GM18498 (cell line): ENCODE results near the gene MLLT1.
A peak's percentile ranks its signal among the peaks of the same experiment; 100 is the strongest.

Source experiments
- ATAC-seq: cut with Tn5 transposase; IDR thresholded peaks from one replicate; pipeline ENCODE4 v1.9.1; 2021; ENCODE audit warnings: mild to moderate bottlenecking, moderate library complexity; ENCODE audit not compliant: unreplicated experiment

Gene MLLT1

DNA sequence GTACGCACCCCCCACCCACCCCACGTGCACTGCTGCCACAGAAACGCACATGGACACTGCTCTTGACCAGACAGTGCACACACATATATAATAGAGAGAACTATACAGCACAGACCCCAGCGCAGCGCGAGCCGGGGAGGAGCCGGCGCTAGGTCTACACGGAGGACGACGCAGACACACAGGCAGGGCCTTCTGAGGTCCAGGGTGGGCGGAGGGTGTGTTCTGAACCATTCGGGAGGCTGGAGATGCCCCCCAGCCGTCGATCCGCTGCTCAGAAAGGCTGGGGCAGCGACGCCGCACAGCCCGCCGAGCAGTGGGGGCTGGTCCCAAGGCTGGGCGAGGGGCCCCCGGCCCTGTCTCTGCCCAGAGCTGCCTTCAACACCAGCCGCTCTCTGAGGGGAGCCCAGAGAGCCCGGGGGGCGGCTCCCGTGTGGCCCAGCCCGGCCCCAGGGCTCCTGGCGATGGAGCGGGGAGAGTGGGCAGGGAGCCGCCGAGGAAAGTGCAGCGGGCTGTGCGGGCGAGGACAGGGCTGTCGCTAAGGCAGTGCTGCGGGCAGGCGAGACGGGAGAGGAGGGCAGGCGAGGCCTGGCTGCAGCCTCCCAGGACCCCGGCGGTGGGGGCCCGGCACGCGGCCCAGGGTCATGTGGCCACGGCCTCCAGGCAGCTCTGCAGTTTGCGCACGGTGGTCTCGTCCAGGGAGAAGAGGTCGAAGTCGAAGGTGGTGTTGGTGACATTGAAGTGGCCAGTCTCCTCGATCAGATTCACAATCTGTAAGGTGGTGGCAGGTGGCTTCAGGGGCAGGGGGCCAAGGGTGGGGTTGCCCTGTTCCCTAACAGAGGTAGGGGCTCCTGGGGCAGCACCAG, 67.1 kb downstream of the MLLT1 start:
- ATAC-seq: no peak

DNA sequence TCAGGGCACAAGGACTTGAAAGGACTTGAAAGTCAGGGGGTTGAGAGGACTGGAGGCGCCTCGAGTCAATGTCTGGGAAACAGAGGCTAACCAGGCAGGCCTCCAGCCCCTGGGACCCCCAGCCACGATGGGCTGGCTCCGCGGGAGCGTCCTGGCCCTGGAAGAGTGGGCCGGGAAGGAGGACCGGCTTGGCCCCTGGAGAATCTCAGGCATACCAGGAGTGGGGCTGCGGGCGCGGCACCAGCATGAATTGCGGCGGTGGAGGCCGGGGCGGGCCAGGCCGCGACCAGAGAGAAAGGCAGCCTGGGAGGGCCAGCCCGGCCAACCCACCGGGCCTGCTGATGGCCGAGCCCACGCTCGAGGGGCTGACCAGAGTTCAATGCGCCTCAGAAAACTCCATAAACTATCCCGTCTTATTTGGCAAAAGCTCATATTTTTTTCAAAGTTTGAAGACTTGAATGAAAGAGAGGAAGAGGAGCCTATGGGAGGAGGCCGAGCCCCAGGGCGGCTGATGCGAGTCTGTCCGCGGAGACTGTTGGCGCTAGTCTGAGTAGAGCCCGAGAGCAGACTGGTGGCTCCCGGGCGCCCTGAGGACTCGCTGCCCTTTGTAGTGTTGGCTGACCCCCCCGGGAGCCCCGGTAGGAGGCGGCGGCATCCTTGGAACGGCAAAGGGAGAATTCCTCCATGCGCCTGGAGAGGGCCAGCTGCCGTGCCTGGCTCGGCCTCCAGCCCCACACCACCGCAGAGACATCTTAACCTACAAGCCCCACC, 68.0 kb downstream of the MLLT1 start:
- ATAC-seq: no peak

DNA sequence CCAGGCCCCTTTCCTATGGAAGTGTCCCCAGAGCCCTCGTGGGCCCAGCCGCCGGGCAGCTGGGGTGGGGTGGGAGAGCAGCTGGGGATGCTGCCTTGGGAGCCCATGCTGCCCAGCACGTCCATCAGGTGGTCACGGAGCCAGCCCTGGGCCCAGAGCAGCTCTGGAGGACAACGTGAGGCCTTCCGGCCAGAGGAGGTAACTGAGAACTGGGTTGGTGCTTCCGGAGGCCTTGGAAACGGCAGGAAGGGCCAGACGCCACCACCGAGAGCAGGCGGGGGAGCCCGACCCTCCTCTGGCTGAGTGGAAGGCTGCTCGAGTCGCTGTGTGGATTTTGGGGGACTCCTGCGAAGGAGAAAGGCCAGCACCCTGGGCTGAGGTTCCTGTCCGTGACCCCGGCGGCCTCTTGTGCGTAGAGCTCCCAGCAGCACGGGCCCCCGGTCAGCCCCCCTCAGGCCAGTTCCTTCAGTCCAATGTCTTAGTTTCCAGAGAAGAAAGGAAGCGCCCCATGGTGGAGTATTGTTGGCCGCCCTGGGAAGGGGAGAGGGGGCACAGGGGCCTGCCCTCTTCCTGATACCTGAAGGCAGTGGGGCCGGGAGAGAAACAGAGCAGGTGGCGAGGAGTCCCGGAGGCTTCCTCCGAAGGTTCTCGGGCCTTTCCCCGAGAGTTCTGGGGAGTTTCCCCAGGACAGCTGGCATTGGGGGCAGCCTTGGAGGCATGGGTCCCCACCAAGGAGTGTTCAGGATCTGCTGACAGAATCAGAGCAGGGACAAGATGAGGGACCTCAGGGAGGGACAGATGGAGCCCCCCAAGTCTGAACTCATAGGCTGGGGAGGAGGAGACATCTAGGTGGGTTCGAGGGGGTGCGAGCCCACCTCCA, 68.8 kb downstream of the MLLT1 start:
- no peak for ATAC-seq

GRCh38 chr19:6210091-6210490, 69.7 kb downstream of the MLLT1 start:
- ATAC-seq: no peak

DNA sequence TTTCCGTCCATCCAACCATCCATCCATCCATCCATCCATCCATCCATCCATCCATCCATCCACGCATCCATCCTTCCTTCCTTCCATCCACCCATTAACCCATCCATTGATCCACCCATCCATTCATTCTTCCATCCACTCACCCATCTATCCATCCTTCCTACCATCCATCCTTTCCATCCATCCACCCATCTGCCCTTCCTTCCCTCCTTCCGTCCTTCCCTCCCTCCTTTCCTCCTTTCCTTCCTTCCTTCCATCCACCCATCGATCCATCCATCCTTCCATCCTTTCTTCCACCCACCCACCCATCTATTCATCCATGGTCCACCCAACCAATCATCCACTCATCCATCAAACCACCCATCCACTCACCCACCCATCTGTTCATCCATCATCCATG, 70.1 kb downstream of the MLLT1 start:
- no peak for ATAC-seq

- ATAC-seq: no peak
Observed at GRCh38 chr19:6209233-6209632, 70.5 kb downstream of the MLLT1 start.

GRCh38 chr19:6204866-6205723, 74.7 kb downstream of the MLLT1 start:
- ATAC-seq: no peak

DNA sequence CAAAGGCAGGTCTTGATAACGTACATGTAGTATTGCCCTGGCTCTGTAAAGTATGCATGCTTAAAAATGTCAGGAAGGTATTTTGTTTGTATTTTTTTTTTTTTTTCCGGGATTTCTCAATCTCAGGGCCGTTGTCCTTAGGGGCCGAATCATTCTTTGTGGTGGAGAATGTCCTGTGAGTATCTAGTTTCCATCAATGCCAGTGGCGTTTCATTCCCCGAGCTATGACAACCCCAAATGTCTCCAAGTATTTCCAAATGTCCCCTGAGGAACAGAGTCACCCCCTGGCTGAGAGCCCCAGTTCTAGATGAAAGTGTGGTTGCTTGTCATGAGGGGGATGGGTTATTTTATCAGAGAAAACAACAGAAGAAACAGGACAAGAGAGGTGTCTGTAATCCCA, 75.6 kb downstream of the MLLT1 start:
- no peak for ATAC-seq

GRCh38 chr19:6199240-6199994, 80.4 kb downstream of the MLLT1 start:
- ATAC-seq: peak; percentile 85

DNA sequence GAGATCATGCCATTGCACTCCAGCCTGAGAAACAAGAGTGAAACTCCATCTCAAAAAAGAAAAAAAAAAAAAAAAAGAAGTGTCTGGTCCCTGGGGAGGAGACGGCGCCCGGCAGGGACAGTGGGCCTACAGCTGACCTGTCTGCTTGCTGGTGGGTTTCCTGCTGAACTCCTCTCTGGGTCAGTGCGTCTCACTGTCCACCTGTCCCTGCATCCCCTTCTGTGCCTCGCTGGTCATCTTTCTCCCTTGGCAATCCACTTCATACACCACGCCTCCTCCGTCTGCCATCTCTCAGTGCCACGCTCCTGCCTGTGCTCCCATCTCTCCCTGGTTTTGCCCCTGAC, 80.9 kb downstream of the MLLT1 start:
- no peak for ATAC-seq

GRCh38 chr19:6196361-6196760, 83.4 kb downstream of the MLLT1 start:
- no peak for ATAC-seq

DNA sequence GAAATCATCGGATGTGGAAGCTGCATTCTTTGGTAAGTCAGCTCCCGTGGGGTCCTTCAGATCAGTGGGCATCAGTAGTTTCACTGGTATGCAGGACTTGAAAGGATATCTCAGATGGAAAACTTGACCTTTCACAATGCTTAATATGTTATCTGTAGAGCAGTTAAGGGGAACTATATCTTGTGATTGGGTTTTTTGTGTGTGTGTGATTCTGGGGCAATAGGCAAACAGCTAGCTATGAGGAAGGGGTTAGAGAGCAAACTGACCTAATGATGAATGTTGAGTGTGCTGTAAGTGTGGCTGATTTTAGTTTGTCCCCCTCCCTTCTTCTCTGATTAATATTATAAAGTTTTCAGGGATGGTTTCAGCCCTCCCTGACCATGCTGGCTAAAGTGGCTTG, 91.0 kb downstream of the MLLT1 start:
- no peak for ATAC-seq

DNA sequence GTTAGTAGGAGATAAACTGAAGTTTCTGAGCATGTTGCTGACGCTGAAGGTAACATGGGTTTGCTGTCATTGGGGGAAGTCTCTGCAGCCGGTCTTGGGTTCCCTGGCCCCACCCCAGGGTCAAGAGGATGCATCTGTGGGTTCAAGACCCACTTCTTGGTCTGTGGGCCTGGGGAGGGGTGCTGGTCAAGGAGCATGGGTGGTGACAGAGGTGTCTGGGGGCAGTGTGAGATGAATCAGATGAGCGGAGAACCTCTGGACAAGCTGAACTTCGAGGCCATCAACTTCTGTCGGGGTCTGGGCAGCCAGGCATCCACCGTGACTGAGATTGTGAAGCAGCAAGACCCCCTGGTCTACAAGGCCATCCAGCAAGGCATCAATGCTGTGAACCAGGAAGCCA, 92.4 kb downstream of the MLLT1 start:
- ATAC-seq: no peak

DNA sequence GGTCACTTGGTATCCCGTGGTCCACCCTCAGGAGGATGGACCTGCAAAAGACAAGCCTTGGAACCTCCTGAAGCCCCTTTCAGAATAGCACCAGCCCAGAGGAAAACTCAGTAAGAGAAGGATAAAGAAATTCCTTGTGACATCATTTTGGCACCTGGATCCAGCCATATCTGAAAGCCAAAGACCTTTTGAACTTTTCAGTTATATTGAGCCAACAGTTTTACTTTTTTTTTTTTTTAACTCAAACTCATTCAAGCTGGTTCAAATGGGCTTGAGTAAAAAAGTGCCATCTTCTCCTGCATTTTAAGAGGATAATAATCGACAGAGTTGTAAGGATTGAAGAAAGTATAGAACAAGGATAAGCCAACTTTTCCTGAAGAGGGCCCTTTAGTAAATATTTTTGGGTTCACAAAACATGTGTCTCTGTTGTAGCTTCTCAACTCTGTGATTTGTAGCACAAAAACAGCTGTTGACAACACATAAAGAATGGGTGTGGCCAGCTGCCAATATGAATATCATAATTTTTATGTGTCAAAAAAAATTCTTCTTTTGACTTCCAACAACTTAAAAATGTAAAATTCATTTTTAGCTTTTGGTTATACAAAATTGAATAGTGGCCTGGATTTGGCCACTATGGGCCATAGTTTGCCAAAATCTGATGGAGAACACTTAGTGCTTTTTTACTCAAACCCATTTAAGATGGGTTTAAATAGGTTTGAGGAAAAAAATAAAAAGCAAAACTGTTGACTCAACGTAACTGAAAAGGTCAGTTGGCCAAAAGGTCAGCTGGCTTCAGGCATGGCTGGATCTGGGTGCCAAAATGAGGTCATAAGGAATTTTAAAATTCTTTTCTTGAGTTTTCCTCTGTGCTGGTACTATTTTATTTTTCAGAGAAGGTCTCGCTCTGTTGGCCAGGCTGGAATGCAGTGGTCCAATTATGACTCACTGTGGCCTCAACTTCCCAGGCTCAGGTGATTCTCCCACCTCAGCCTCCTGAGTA, 93.6 kb downstream of the MLLT1 start:
- no peak for ATAC-seq

DNA sequence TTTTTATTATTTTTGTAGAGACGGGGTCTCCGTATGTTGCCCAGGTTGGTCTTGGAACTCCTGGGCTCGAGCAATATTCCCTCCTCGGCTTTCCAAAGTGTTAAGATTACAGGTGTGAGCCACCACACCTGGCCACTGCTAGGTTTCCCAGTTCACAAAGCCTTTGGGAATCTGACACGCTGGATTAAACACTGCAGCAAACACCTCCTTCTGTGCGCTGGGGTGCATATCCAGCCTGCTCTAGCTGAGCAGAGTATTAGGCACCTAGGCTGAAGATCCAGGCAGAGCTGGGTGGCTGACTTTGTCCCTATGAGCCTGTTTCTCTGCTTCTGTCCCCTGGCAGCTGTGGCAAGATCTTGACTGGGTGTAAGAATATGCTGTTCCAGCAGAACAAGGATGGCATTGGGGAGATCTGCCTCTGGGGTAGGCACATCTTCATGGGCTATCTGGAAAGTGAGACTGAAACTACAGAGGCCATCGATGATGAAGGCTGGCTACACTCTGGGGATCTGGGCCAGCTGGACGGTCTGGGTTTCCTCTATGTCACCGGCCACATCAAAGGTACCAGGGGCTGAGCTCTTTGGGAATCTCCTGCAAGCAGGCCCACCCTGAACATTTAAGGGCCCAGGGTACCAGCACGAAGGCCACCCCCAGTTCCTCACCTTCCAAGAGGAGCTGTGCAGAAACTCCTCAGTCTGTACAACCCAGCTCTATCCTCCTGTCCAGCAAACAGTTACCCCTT, 94.5 kb downstream of the MLLT1 start:
- ATAC-seq: no peak

- ATAC-seq: no peak
Observed at GRCh38 chr19:6181119-6181518, 98.7 kb downstream of the MLLT1 start.

- no peak for ATAC-seq
Observed at GRCh38 chr19:6173190-6173589, 106.6 kb downstream of the MLLT1 start.
